RCC 7860 (cell line): ENCODE data around the gene ITIH4.

Source experiments
- DNase-seq: peaks from one replicate; pipeline ENCODE4 v3.0.0-alpha.2; 2015; ENCODE audit warnings: low spot score
- FAIRE-seq: peaks from 2 replicates; lab custom pipeline; 2012; peaks lifted over from hg19 to GRCh38; lab: Jason Lieb, UNC

Gene ITIH4

GRCh38 chr3:52805270-52806039 is 25.0 kb downstream of the ITIH4 start:
- FAIRE-seq: no peak
- DNase-seq: no peak

- FAIRE-seq: no peak
These were observed 28.6 kb downstream of the ITIH4 start for GRCh38 chr3:52801839-52802238.

GRCh38 chr3:52800079-52800478 is 30.4 kb downstream of the ITIH4 start:
- no peak for DNase-seq
- FAIRE-seq: no peak

More at GRCh38 chr3:52801839-52802238, 28.6 kb downstream of the ITIH4 start:
- no peak for DNase-seq

GRCh38 chr3:52798978-52799476 is 31.4 kb downstream of the ITIH4 start:
- FAIRE-seq (no peak), DNase-seq (no peak)

- DNase-seq (no peak), FAIRE-seq (no peak)
These were observed 32.0 kb downstream of the ITIH4 start for GRCh38 chr3:52798376-52798977.

GRCh38 chr3:52796411-52796810 is 34.1 kb downstream of the ITIH4 start:
- FAIRE-seq (no peak), DNase-seq (no peak)

- no peak for FAIRE-seq
These were observed 35.1 kb downstream of the ITIH4 start for GRCh38 chr3:52795298-52795900.

GRCh38 chr3:52794612-52795099 is 35.8 kb downstream of the ITIH4 start, which contains the start of gene ITIH3:
ITIH3 (plus strand) TSS chr3:52794796; CDS start chr3:52794804, 8 bp downstream.
- FAIRE-seq (no peak), DNase-seq (no peak)

More at GRCh38 chr3:52795298-52795900, 35.1 kb downstream of the ITIH4 start:
- no peak for DNase-seq

- FAIRE-seq (no peak), DNase-seq (no peak)
These were observed 36.5 kb downstream of the ITIH4 start for GRCh38 chr3:52793702-52794611.

- no peak for DNase-seq
- FAIRE-seq: no peak
These were observed 37.3 kb downstream of the ITIH4 start for GRCh38 chr3:52792961-52793695.

- DNase-seq (no peak), FAIRE-seq (no peak)
These were observed 38.1 kb downstream of the ITIH4 start for GRCh38 chr3:52792413-52792812.

- DNase-seq (no peak), FAIRE-seq (no peak)
These were observed 38.5 kb downstream of the ITIH4 start for GRCh38 chr3:52791928-52792327.

GRCh38 chr3:52791366-52791765 is 39.1 kb downstream of the ITIH4 start:
- FAIRE-seq (no peak), DNase-seq (no peak)

- DNase-seq (no peak), FAIRE-seq (no peak)
These were observed 39.7 kb downstream of the ITIH4 start for GRCh38 chr3:52790741-52791140.

GRCh38 chr3:52790337-52790736 is 40.1 kb downstream of the ITIH4 start:
- DNase-seq (no peak), FAIRE-seq (no peak)

GRCh38 chr3:52789746-52790040 is 40.8 kb downstream of the ITIH4 start:
- DNase-seq (no peak), FAIRE-seq (no peak)

- FAIRE-seq (no peak), DNase-seq (no peak)
These were observed 41.4 kb downstream of the ITIH4 start for GRCh38 chr3:52788890-52789745.

- no peak for DNase-seq
- no peak for FAIRE-seq
These were observed 42.5 kb downstream of the ITIH4 start for GRCh38 chr3:52787672-52788625.
